ENCODE data around the gene LENG9. TPM values are rescaled to one million over a fixed set of nuclear protein-coding genes. Genes with fewer than 3 reads are reported as not detected.

The LENG9 gene
- total RNA-seq, 1 donor from 2014 or later, result 8.3 TPM

- no peak for DNase-seq (ENCODE audit: low spot score)
These were observed 41.4 kb downstream of the LENG9 start for GRCh38 chr19:54422136-54422535.

- no peak for DNase-seq (ENCODE audit: low spot score)
These were observed 42.1 kb downstream of the LENG9 start for GRCh38 chr19:54421521-54421920.

GRCh38 chr19:54421169-54421516, 42.4 kb downstream of the LENG9 start:
- no peak for DNase-seq (ENCODE audit: low spot score)

GRCh38 chr19:54420383-54421168, 43.0 kb downstream of the LENG9 start:
- DNase-seq (ENCODE audit: low spot score), result no peak

DNA sequence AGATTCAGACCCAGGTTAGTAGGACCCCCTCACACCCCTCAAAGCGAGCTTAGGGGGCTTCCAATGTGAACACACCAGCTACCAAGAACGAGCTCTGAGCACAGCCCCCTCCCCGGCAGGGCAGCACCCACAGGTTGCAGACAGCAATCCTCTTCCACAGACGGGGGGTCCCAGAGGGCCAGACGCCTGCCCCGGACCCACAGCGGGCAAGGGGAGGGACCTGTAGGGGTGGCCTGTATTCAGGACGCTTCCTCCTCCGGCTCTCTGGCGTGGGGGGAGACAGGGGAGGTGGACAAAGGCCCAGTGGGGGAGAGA, 43.6 kb downstream of the LENG9 start:
- DNase-seq (ENCODE audit: low spot score), result no peak

- no peak for DNase-seq (ENCODE audit: low spot score)
These were observed 44.4 kb downstream of the LENG9 start for GRCh38 chr19:54418930-54419800.

DNA sequence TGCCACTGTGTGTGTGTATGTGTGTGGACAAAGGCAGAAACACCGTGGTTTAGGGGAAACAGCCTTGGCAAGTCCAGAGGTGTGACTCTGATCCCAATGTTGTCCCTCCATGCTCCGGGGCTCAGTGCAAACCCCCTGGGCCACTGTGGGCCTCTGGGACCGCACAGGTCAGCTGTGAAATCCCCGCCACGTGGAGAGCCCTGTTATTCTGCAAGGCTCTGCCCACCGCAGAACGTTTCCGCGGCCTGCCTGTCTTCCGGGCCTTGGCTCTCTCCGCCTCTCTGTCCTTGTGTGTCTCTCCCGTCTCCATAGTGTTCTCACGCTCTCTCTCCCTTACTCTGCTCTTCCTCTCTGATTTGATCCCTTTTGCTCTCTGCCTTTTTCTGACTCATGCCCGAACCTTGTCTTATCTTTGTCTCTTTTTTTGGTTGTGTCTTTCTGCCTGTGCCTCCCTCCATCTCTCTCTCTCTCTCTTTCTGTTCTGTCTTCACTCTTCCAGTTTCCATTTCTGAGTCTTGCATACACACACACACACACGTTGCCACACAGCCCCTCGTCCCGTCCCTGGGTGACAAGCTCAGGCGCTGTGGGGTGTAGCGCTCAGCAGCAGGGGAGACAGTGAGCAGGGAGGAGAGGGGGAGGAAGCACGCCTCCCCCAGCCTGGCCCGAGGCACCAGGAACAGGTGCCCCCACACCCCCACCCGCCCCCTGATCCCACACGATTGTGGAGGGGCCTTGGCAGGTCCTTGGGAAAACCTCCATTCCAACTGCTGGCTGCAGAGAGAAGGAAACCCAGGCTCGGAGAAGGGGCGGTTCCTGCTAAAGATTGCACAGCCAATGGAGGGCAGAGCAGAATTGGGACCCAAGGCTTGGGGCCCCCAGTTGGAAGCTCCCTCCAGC, 45.3 kb downstream of the LENG9 start:
- no peak for DNase-seq (ENCODE audit: low spot score)

DNA sequence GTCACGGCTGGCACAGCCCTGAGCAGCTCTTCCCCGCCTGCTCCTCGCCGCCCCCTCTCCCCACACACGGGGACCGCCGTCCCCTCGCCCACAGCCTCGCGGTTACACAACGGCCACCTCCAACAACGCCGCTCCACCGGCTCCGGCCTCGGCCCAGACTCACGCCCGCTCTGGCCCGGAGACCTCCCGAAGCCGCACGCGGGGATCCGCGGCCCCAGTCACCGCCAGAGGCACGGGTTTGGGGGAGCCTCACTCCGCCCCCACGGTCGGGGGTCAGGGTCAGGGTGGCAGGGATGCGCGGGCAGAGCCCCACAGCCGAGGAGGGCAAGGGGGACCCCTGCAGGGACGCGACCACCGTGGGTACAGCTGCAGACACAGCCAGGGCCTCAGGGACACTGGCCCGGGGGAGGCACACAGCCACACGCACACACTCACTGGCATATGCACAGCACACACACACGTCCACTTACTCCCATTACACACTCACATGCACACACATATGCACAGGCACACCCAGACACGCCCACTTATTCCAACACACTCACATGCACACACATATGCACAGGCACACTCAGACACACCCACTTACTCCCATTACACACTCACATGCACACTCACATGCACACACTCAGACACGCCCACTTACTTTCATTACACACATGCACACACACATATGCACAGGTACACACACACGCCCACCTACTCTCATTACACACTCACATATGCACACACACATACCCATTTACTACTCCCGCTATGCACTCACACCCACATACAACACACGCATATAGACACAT, 46.7 kb downstream of the LENG9 start:
- DNase-seq (ENCODE audit: low spot score), result no peak

GRCh38 chr19:54415901-54416673, 47.5 kb downstream of the LENG9 start:
- DNase-seq (ENCODE audit: low spot score), result no peak

DNA sequence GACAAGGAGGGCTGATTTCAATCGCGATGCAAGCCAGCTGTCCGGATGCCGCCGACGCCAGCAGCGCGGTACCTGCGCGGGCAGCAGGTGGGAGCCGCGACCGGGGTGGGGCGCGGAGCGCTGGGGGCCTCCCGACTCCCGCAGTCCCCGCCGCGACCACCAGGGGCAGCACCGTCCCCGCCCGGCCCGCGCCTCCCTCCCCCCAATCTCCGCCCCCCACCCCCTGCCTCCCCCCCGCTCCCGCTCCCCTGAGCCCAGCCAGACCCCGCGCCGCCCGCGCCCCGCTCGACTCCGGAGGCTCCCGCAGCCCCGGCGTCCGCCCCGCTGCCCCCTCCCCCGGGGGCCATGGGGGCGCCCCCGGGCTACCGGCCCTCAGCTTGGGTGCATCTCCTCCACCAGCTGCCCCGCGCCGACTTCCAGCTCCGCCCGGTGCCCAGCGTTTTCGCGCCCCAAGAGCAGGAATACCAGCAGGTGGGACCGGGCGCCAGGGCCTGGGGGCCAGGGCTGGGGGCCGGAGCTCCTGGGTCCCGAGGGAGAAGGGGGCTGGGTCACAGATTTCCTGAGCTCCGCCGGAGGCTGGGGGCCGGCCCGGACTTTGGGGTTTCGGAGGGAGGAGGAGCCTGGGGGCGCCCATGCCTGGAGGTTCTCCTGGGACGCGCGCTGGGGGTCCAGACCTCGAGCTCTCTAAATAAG, 48.2 kb downstream of the LENG9 start, which contains the start of gene TTYH1:
Gene TTYH1 (plus strand): TSS at position 257 of the 693 bp plus-strand sequence. CDS start 89 bp downstream, at position 346.
- no peak for DNase-seq (ENCODE audit: low spot score)

DNA sequence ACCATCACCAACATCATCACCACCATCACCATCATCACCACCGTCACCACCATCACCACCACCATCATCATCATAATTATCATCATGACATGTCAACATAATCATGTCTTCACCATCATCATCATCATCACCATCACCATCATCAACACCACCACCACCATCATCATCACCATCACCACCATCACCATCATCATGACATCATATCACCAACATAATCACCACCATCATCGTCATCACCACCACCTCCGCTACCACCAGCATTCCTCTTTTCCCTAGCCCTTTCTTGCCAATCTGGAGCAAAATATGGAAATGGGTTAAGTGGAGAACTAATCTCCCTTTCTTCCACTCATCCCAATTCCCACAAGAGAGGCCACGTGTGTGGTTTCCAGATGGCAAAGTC, 49.4 kb downstream of the LENG9 start:
- no peak for DNase-seq (ENCODE audit: low spot score)

DNA sequence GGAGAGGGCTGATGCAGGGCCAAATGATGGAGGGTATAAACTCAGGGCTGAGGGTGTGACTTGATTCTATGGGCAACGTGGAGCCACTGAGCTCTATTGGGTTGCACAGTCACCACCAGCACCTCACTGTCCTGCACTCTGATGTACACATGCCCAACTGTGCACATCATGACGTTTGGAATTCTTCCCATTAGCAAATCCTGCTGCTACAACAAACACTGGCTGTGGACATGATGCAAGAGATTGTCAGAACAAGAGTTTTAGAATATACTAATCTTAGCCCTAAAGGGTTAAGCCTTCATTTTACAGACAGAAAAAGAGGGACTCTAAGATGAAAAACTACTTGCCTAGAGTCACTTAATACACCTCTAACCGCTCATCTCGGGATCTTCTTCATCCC, 50.7 kb downstream of the LENG9 start:
- DNase-seq (ENCODE audit: low spot score), result no peak

Other genes starting within 250 kb of the LENG9 start
- 50.5 TPM for gene LILRB3, start 240.8 kb downstream of the LENG9 start, total RNA-seq
- gene LILRA6, start 221.0 kb downstream of the LENG9 start, total RNA-seq, result 26.5 TPM
- gene LILRB5, start 206.5 kb downstream of the LENG9 start, total RNA-seq, result 69.4 TPM
- 14.4 TPM for gene LILRB2, start 182.7 kb downstream of the LENG9 start, total RNA-seq
- 23.0 TPM for gene LILRA5, start 150.6 kb downstream of the LENG9 start, total RNA-seq
- gene LILRA4, start 124.6 kb downstream of the LENG9 start, total RNA-seq, result 1.0 TPM
- gene LAIR1, start 98.8 kb downstream of the LENG9 start, total RNA-seq, result 63.8 TPM
- gene TTYH1, start 48.3 kb downstream of the LENG9 start, total RNA-seq, result not detected
- gene LENG8, start 14.6 kb downstream of the LENG9 start, total RNA-seq, result 141 TPM
- 38.1 TPM for gene CDC42EP5, start 9.5 kb upstream of the LENG9 start, total RNA-seq
- 1.7 TPM for gene LAIR2, start 39.1 kb upstream of the LENG9 start, total RNA-seq
- 10.0 TPM for gene LILRA2, start 110.0 kb upstream of the LENG9 start, total RNA-seq
- 3.7 TPM for gene LILRA1, start 129.9 kb upstream of the LENG9 start, total RNA-seq
- 10.5 TPM for gene LILRB1, start 166.7 kb upstream of the LENG9 start, total RNA-seq
- 14.2 TPM for gene LILRB4, start 199.2 kb upstream of the LENG9 start, total RNA-seq